ENCODE measurements around the gene C6orf52. TPM values are rescaled to one million over a fixed set of nuclear protein-coding genes. Genes with fewer than 3 reads are reported as not detected.

Gene C6orf52
- total and polyA plus RNA-seq, 9 of the 15 experiments (the other 6 are each of a cell fraction or from before 2014, with no cell fraction given) = 6.7 to 37.0 (median 11.1) TPM

DNA sequence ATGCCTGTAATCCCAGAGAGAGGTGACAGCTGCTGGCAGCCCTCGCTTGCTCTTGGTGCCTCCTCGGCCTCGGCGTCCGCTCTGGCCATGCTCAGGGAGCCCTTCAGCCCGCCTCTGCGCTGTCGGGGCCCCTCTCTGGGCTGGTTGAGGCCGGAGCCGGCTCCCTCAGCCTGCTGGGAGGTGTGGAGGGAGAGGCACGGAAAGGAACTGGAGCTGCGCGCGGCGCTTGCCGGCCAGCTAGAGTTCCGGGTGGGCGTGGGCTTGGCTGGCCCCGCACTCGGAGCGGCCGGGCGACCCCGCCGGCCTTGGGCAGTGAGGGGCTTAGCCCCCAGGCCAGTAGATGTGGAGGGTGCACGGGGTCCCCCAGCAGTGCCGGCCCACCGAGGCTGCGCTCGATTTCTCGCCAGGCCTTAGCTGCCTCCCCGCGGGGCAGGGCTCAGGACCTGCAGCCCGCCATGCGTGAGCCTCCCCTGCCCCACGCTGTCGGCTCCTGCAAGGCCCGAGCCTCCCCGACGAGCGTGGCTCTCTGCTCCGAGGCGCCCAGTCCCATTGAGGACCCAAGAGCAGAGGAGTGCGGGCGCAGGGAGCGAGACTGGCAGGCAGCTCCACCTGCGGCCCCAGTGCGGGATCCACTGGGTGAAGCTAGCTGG is 34.6 kb downstream of the C6orf52 start:
- CTCF ChIA-PET (ENCODE audit: low intra/inter-chr PET ratio) = interaction anchor here (0.6 kb wide), 1 partner anchor 23 kb away, joined by 4 read pairs; no protein-coding TSS in a partner anchor
- WGBS (ENCODE audit: insufficient coverage, low coverage, missing lambda C conversion rate) = 41% methylated on average over 44 of the region's 48 CpGs
- peak overlapping the region; percentile 36 to 86; a peak in 3 of 4 replicates for H3K9ac ChIP-seq (ENCODE audit: insufficient read depth in 1 of 2, low read depth in 2 of 2, low read length in 2 of 2)
- peak overlapping the region; percentile 65 for H3K4me2 ChIP-seq (ENCODE audit: insufficient read depth, low read length)
- intact Hi-C loops (cut with micrococcal nuclease) = no loop called here
- peaks cover 8% of the 10 kb centered on the region in 2 experiments for H3K4me1 ChIP-seq (replicated peaks in 1 of 2; ENCODE audit: control insufficient read depth in 2 of 2, insufficient read depth in 2 of 2, low read length in 2 of 2)
- no peak for FAIRE-seq
- H3K79me2 ChIP-seq (ENCODE audit: control insufficient read depth, insufficient read depth, low read length) = no peaks in the 10 kb centered on the region
- H3K4me3 ChIP-seq = peak overlapping the region; percentile 39
- no peaks in the 10 kb centered on the region for H3K36me3 ChIP-seq (ENCODE audit: control insufficient read depth, insufficient read depth, low read length)
- H3K27ac ChIP-seq (ENCODE audit: extremely low read depth, low read depth, low read length) = peak overlapping the region; percentile 17; the same call in 1 of the 3 replicates
- no peaks in the 10 kb centered on the region for H3K9me1 ChIP-seq (ENCODE audit: control insufficient read depth, insufficient read depth, low read length)
- peak overlapping the region; percentile 89 for H2AFZ ChIP-seq (ENCODE audit: low read depth, low read length)
- DNase-seq (ENCODE audit: extremely low read depth in 1 of 4, low spot score in 3 of 4) = peak in 1 of 4 experiments; percentile 40
- H3K27me3 ChIP-seq (ENCODE audit: control insufficient read depth in 2 of 2, insufficient read depth in 2 of 2, low read length in 2 of 2) = peaks cover 15 to 22% of the 10 kb centered on the region in 2 experiments
- no peaks in the 10 kb centered on the region; the same call in 1 of the 2 replicates for H3K9me3 ChIP-seq (replicated peaks; ENCODE audit: control insufficient read depth, insufficient read depth, low read depth, low read length)
- POLR2A ChIA-PET = interaction anchor here (0.6 to 2.6 kb wide), 9 partner anchors 10 to 65 kb away, joined by 3 to 11 read pairs (median 3); no protein-coding TSS in a partner anchor
- no TSS peak for BruUV-seq (replicated peaks)
- ATAC-seq = peak; percentile 75
- H4K20me1 ChIP-seq (replicated peaks; ENCODE audit: control insufficient read depth, insufficient read depth, low read length) = no peaks in the 10 kb centered on the region
- in situ Hi-C loops (cut with MboI) = no loop called here
- TF ChIP-seq KAT7 (CRISPR knock-in tag; IDR thresholded peaks at IDR 0.05; ENCODE audit: borderline replicate concordance) (0 out of 2 replicates have a peak, but pooled peaks have one; percentile 35), KHSRP (IDR thresholded peaks at IDR 0.05) (no peak), POLR2G (IDR thresholded peaks at IDR 0.05; ENCODE audit: low read depth, low read length) (peak; percentile 67), RBFOX2 (IDR thresholded peaks at IDR 0.05; ENCODE audit: low read depth, low read length) (peak; percentile 65), YY1 (IDR thresholded peaks at IDR 0.05; ENCODE audit: borderline replicate concordance in 1 of 3, control insufficient read depth in 1 of 3, extremely low read depth in 1 of 3, insufficient read depth in 3 of 3, insufficient read length in 1 of 3, insufficient replicate concordance in 2 of 3, low read depth in 1 of 3, low read length in 2 of 3) (no peak), FOXA1 (IDR thresholded peaks at IDR 0.05; ENCODE audit: borderline replicate concordance) (no peak), KLF10 (CRISPR knock-in tag; IDR thresholded peaks at IDR 0.05) (no peak)
- TF ChIP-seq, protein P1, sequence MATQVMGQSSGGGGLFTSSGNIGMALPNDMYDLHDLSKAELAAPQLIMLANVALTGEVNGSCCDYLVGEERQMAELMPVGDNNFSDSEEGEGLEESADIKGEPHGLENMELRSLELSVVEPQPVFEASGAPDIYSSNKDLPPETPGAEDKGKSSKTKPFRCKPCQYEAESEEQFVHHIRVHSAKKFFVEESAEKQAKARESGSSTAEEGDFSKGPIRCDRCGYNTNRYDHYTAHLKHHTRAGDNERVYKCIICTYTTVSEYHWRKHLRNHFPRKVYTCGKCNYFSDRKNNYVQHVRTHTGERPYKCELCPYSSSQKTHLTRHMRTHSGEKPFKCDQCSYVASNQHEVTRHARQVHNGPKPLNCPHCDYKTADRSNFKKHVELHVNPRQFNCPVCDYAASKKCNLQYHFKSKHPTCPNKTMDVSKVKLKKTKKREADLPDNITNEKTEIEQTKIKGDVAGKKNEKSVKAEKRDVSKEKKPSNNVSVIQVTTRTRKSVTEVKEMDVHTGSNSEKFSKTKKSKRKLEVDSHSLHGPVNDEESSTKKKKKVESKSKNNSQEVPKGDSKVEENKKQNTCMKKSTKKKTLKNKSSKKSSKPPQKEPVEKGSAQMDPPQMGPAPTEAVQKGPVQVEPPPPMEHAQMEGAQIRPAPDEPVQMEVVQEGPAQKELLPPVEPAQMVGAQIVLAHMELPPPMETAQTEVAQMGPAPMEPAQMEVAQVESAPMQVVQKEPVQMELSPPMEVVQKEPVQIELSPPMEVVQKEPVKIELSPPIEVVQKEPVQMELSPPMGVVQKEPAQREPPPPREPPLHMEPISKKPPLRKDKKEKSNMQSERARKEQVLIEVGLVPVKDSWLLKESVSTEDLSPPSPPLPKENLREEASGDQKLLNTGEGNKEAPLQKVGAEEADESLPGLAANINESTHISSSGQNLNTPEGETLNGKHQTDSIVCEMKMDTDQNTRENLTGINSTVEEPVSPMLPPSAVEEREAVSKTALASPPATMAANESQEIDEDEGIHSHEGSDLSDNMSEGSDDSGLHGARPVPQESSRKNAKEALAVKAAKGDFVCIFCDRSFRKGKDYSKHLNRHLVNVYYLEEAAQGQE (IDR thresholded peaks at IDR 0.05; ENCODE audit: borderline replicate concordance) = peak; percentile 27; the same call in 1 of the 2 replicates
- TF ChIP-seq, protein P1 (CRISPR knock-in tag; IDR thresholded peaks at IDR 0.05; ENCODE audit: low read depth) = no peak
- TF ChIP-seq, protein P2, sequence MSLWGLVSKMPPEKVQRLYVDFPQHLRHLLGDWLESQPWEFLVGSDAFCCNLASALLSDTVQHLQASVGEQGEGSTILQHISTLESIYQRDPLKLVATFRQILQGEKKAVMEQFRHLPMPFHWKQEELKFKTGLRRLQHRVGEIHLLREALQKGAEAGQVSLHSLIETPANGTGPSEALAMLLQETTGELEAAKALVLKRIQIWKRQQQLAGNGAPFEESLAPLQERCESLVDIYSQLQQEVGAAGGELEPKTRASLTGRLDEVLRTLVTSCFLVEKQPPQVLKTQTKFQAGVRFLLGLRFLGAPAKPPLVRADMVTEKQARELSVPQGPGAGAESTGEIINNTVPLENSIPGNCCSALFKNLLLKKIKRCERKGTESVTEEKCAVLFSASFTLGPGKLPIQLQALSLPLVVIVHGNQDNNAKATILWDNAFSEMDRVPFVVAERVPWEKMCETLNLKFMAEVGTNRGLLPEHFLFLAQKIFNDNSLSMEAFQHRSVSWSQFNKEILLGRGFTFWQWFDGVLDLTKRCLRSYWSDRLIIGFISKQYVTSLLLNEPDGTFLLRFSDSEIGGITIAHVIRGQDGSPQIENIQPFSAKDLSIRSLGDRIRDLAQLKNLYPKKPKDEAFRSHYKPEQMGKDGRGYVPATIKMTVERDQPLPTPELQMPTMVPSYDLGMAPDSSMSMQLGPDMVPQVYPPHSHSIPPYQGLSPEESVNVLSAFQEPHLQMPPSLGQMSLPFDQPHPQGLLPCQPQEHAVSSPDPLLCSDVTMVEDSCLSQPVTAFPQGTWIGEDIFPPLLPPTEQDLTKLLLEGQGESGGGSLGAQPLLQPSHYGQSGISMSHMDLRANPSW (CRISPR knock-in tag; IDR thresholded peaks at IDR 0.05) = no peak
